WTC11 (cell line): ENCODE measurements around the gene PARD3B. TPM values are rescaled to one million over a fixed set of nuclear protein-coding genes. Genes with fewer than 3 reads are reported as not detected.

Experiments used
- ATAC-seq: fragments of 200-7000 bp; cut with Tn5 transposase; 2 replicates; pipeline ENCODE4 v1.10.0; 2021; ENCODE audit warnings: mild to moderate bottlenecking, moderate library complexity
- CTCF ChIA-PET: fragments of 300-600 bp; sonication (Branson Sonifier 250); formaldehyde crosslinking; loops from one replicate; lab custom pipeline; 2021; ENCODE audit warnings: antibody characterized with exemption; lab: Charles Lee
- POLR2A ChIA-PET: fragments of 350-600 bp; sonication (Branson Sonifier 250); formaldehyde crosslinking; loops from one replicate; lab custom pipeline; 2021; ENCODE audit warnings: antibody characterized with exemption; lab: Charles Lee
- DNase-seq: peaks from one replicate; pipeline ENCODE4 v3.0.0; 2021; ENCODE audit warnings: low spot score
- H3K27ac Mint-ChIP-seq: 2 replicates; pipeline ENCODE4 v1.8.0; 2021; ENCODE audit warnings: mixed read lengths
- H3K27me3 Mint-ChIP-seq: 2 replicates; pipeline ENCODE4 v1.8.0; 2021; ENCODE audit warnings: low read depth, mild to moderate bottlenecking, moderate library complexity, mixed read lengths
- H3K36me3 Mint-ChIP-seq: 2 replicates; pipeline ENCODE4 v1.8.0; 2021; ENCODE audit warnings: mixed read lengths
- H3K4me1 Mint-ChIP-seq: 2 replicates; pipeline ENCODE4 v1.8.0; 2022; ENCODE audit warnings: mixed read lengths
- H3K4me3 Mint-ChIP-seq: 2 replicates; pipeline ENCODE4 v1.8.0; 2021; ENCODE audit warnings: mild to moderate bottlenecking, moderate library complexity, mixed read lengths
- H3K9me3 Mint-ChIP-seq: 2 replicates; pipeline ENCODE4 v1.8.0; 2021; ENCODE audit warnings: mixed read lengths
- CREM ChIP-seq: sonication (generic); formaldehyde crosslinking; IDR thresholded peaks from 2 replicates; pipeline ENCODE4 v1.8.1; 2022; ENCODE audit warnings: mild to moderate bottlenecking, missing genetic modification reagents, moderate library complexity
- CTCF ChIP-seq: fragments of 200-600 bp; IDR thresholded peaks from 2 replicates; pipeline ENCODE4 v1.8.0; 2022; ENCODE audit warnings: antibody characterized with exemption
- E2F1 ChIP-seq: sonication (generic); formaldehyde crosslinking; IDR thresholded peaks from 2 replicates; pipeline ENCODE4 v1.8.0; 2022; ENCODE audit warnings: mild to moderate bottlenecking, missing genetic modification reagents
- E2F5 ChIP-seq: sonication (generic); formaldehyde crosslinking; IDR thresholded peaks from 2 replicates; pipeline ENCODE4 v1.8.1; 2022; ENCODE audit warnings: mild to moderate bottlenecking, moderate library complexity, missing genetic modification reagents
- GTF2I ChIP-seq: fragments of 250-450 bp; sonication (Bioruptor Pico); conservative IDR thresholded peaks from 2 replicates; pipeline ENCODE4 v1.4.0; 2021; ENCODE audit warnings: mild to moderate bottlenecking
- JAZF1 ChIP-seq: fragments of 250-450 bp; sonication (Bioruptor Pico); IDR thresholded peaks from 2 replicates; pipeline ENCODE4 v1.9.0; 2021; ENCODE audit warnings: moderate library complexity, mild to moderate bottlenecking, inconsistent platforms
- MXD4 ChIP-seq: fragments of 250-450 bp; sonication (Bioruptor Pico); IDR thresholded peaks from 2 replicates; pipeline ENCODE4 v1.8.0; 2021; ENCODE audit warnings: mild to moderate bottlenecking, moderate library complexity, borderline replicate concordance
- NFATC4 ChIP-seq: fragments of 250-450 bp; sonication (Bioruptor Pico); IDR thresholded peaks from 2 replicates; pipeline ENCODE4 v1.9.0; 2021; ENCODE audit warnings: mild to moderate bottlenecking
- NFE2L1 ChIP-seq: sonication (generic); formaldehyde crosslinking; IDR thresholded peaks from 2 replicates; pipeline ENCODE4 v1.8.1; 2023; ENCODE audit warnings: missing genetic modification reagents
- NR1H2 ChIP-seq: sonication (generic); formaldehyde crosslinking; IDR thresholded peaks from 2 replicates; pipeline ENCODE4 v1.9.0; 2021; ENCODE audit warnings: mild to moderate bottlenecking, moderate library complexity, missing genetic modification reagents
- NR2C2 ChIP-seq: sonication (generic); formaldehyde crosslinking; IDR thresholded peaks from 2 replicates; pipeline ENCODE4 v1.8.0; 2022; ENCODE audit warnings: mild to moderate bottlenecking, missing genetic modification reagents
- PRDM15 ChIP-seq: sonication (generic); formaldehyde crosslinking; IDR thresholded peaks from 2 replicates; pipeline ENCODE4 v1.8.0; 2022; ENCODE audit warnings: missing genetic modification reagents
- RELA ChIP-seq: sonication (generic); formaldehyde crosslinking; IDR thresholded peaks from 2 replicates; pipeline ENCODE4 v1.8.1; 2022; ENCODE audit warnings: missing genetic modification reagents, mild to moderate bottlenecking, borderline replicate concordance
- SOX15 ChIP-seq: fragments of 250-450 bp; sonication (Bioruptor Pico); IDR thresholded peaks from 2 replicates; pipeline ENCODE4 v1.9.0; 2021; ENCODE audit warnings: mild to moderate bottlenecking
- ZBTB43 ChIP-seq: sonication (generic); formaldehyde crosslinking; IDR thresholded peaks from 2 replicates; pipeline ENCODE4 v1.8.1; 2023; ENCODE audit warnings: mild to moderate bottlenecking, missing genetic modification reagents
- ZNF396 ChIP-seq: fragments of 250-450 bp; sonication (Bioruptor Pico); IDR thresholded peaks from 2 replicates; pipeline ENCODE4 v1.8.0; 2021; ENCODE audit warnings: mild to moderate bottlenecking, moderate library complexity, borderline replicate concordance
- ZNF532 ChIP-seq: fragments of 250-450 bp; sonication (Bioruptor Pico); IDR thresholded peaks from 2 replicates; pipeline ENCODE4 v1.9.0; 2021; ENCODE audit warnings: mild to moderate bottlenecking, borderline replicate concordance
- ZNF671 ChIP-seq: fragments of 250-450 bp; sonication (Bioruptor Pico); IDR thresholded peaks from 2 replicates; pipeline ENCODE4 v1.8.0; 2021; ENCODE audit warnings: mild to moderate bottlenecking
- total RNA-seq: library from RNA; stranded (reverse); gene quantifications from 3 replicates; pipeline ENCODE4 v1.2.3, GENCODE V29; 2021

Gene PARD3B
- total RNA-seq, 1 experiment from 2014 or later: 5.6 TPM

- TF ChIP-seq ZBTB43 (CRISPR knock-in tag) (no peak), GTF2I (CRISPR knock-in tag) (no peak), CREM (CRISPR knock-in tag) (no peak), JAZF1 (CRISPR knock-in tag) (no peak), ZNF671 (CRISPR knock-in tag) (no peak)
These were observed 28.1 kb upstream of the PARD3B start (continued) for GRCh38 chr2:204517154-204517553.

GRCh38 chr2:204529795-204530463 is 15.3 kb upstream of the PARD3B start:
- Mint-ChIP-seq H3K27me3 (no peaks in the 10 kb centered on the region), H3K4me3 (no peak overlapping the region), H3K27ac (no peak overlapping the region), H3K4me1 (0 out of 2 replicates have a peak, but pooled peaks cover 5% of the 10 kb centered on the region), H3K36me3 (no peaks in the 10 kb centered on the region), H3K9me3 (no peaks in the 10 kb centered on the region)
- TF ChIP-seq RELA (CRISPR knock-in tag): no peak
- no peak for TF ChIP-seq NR1H2 (CRISPR knock-in tag)
- no peak for TF ChIP-seq MXD4 (CRISPR knock-in tag)
- no peak for TF ChIP-seq PRDM15 (CRISPR knock-in tag)
- TF ChIP-seq GTF2I (CRISPR knock-in tag): no peak
- ATAC-seq: no peak
- ChIA-PET POLR2A (no interaction called here), CTCF (no interaction called here)
- no peak for DNase-seq

- ATAC-seq (no peak), DNase-seq (no peak)
- H3K4me3 Mint-ChIP-seq: no peak overlapping the region
- no peaks in the 10 kb centered on the region for H3K36me3 Mint-ChIP-seq
- CTCF ChIA-PET: no interaction called here
- POLR2A ChIA-PET: no interaction called here
- H3K9me3 Mint-ChIP-seq: no peaks in the 10 kb centered on the region
- H3K27me3 Mint-ChIP-seq: no peaks in the 10 kb centered on the region
- H3K4me1 Mint-ChIP-seq: 0 out of 2 replicates have a peak, but pooled peaks cover 5% of the 10 kb centered on the region
- H3K27ac Mint-ChIP-seq: no peak overlapping the region
- TF ChIP-seq ZNF532 (CRISPR knock-in tag) (no peak), NFE2L1 (no peak), NFATC4 (CRISPR knock-in tag) (no peak), SOX15 (no peak), ZNF396 (CRISPR knock-in tag) (no peak), NR2C2 (CRISPR knock-in tag) (no peak), CTCF (no peak), E2F5 (CRISPR knock-in tag) (no peak), E2F1 (CRISPR knock-in tag) (no peak)
These were observed 14.8 kb upstream of the PARD3B start for GRCh38 chr2:204530464-204530805.
